ENCODE data around the gene STARD9. TPM values are rescaled to one million over a fixed set of nuclear protein-coding genes. Genes with fewer than 3 reads are reported as not detected.
"Not testable (repeated sequence)": the region's sequence is repeated elsewhere in the genome, so short reads cannot be mapped to it uniquely, and the experiment has no call there.

Gene STARD9
- polyA plus RNA-seq, 3 donors, result 0.39 TPM; not detected in 2

DNA sequence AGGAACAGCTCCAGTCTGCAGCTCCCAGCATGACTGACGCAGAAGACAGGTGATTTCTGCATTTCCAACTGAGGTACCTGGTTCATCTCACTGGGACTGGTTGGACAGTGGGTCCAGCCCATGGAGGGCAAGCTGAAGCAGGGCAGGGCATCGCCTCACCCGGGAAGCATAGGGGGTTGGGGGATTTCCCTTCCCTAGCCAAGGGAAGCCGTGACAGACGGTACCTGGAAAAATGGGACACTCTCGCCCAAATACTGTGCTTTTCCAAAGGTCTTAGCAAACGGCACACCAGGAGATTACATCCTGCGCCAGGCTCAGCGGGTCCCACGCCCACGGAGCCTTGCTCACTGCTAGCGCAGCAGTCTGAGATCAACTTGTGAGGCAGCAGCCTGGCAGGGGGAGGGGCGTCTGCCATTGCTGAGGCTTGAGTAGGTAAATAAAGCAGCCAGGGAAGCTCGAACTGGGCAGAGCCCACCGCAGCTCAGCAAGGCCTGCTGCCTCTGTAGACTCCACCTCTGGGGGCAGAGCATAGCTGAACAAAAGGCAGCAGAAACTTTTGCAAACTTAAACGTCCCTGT lies 188.8 kb downstream of the STARD9 start:
- H3K27ac ChIP-seq (ENCODE audit: low read depth in 1 of 2, low read length in 2 of 2); H3K4me1 ChIP-seq (ENCODE audit: control insufficient read depth in 1 of 2, insufficient read depth in 2 of 2, low read length in 2 of 2); H3K79me2 ChIP-seq (ENCODE audit: insufficient read depth, low read length); H3K4me3 Mint-ChIP-seq; H3K27ac Mint-ChIP-seq; H2AFZ ChIP-seq (ENCODE audit: insufficient read depth, low read depth, low read length, poor library complexity, severe bottlenecking); intact Hi-C loops (cut with micrococcal nuclease); H3K9ac ChIP-seq (ENCODE audit: insufficient read depth, low read length, poor library complexity, severe bottlenecking); H3K27me3 Mint-ChIP-seq (ENCODE audit: low read depth in 3 of 3); H3K4me2 ChIP-seq (replicated peaks; ENCODE audit: extremely low read depth, low read length, poor library complexity, severe bottlenecking); H3K4me1 Mint-ChIP-seq; H3K27me3 ChIP-seq (ENCODE audit: control insufficient read depth in 2 of 2, insufficient read depth in 2 of 2, low read length in 2 of 2); H4K20me1 ChIP-seq (ENCODE audit: insufficient read depth, low read length); H3K4me3 ChIP-seq (replicated peaks in 1 of 3; ENCODE audit: low read depth in 2 of 3, low read length in 3 of 3); DNase-seq: not testable (repeated sequence)
- peaks cover 0 to 37% of the 10 kb centered on the region in 2 donors for H3K36me3 ChIP-seq (replicated peaks in 1 of 2; ENCODE audit: control insufficient read depth in 1 of 2, insufficient read depth in 2 of 2, low read length in 2 of 2)
- Mint-ChIP-seq H3K36me3 (peaks cover 36 to 66% of the 10 kb centered on the region in 2 donors), H3K9me3 (peaks cover 35 to 56% (median 42%) of the 10 kb centered on the region in 7 donors)
- peaks cover 15 to 22% of the 10 kb centered on the region in 2 donors for H3K9me3 ChIP-seq (replicated peaks in 1 of 2; ENCODE audit: control insufficient read depth in 1 of 2, insufficient read depth in 1 of 2, low read length in 2 of 2)
- WGBS (ENCODE audit: insufficient coverage), result 98% methylated on average over 13 of the region's 16 CpGs

GRCh38 chr15:42766109-42766508 lies 190.7 kb downstream of the STARD9 start:
- H3K9me3 Mint-ChIP-seq, result peaks cover 27 to 43% (median 32%) of the 10 kb centered on the region in 7 donors

More at GRCh38 chr15:42766109-42766508, 190.7 kb downstream of the STARD9 start:
- H3K27me3 ChIP-seq (ENCODE audit: control insufficient read depth in 2 of 2, insufficient read depth in 2 of 2, low read length in 2 of 2); H3K4me2 ChIP-seq (replicated peaks; ENCODE audit: extremely low read depth, low read length, poor library complexity, severe bottlenecking); H3K4me3 ChIP-seq (replicated peaks in 1 of 3; ENCODE audit: low read depth in 2 of 3, low read length in 3 of 3); H3K27ac ChIP-seq (ENCODE audit: low read depth in 1 of 2, low read length in 2 of 2); H3K79me2 ChIP-seq (ENCODE audit: insufficient read depth, low read length); H2AFZ ChIP-seq (ENCODE audit: insufficient read depth, low read depth, low read length, poor library complexity, severe bottlenecking); H3K4me1 Mint-ChIP-seq; H3K4me3 Mint-ChIP-seq; H3K27ac Mint-ChIP-seq; DNase-seq; H3K9ac ChIP-seq (ENCODE audit: insufficient read depth, low read length, poor library complexity, severe bottlenecking); intact Hi-C loops (cut with micrococcal nuclease); H4K20me1 ChIP-seq (ENCODE audit: insufficient read depth, low read length); H3K27me3 Mint-ChIP-seq (ENCODE audit: low read depth in 3 of 3); H3K4me1 ChIP-seq (ENCODE audit: control insufficient read depth in 1 of 2, insufficient read depth in 2 of 2, low read length in 2 of 2): not testable (repeated sequence)
- Histone ChIP-seq H3K36me3 (replicated peaks in 1 of 2; ENCODE audit: control insufficient read depth in 1 of 2, insufficient read depth in 2 of 2, low read length in 2 of 2) (peaks cover 0 to 33% of the 10 kb centered on the region in 2 donors), H3K9me3 (replicated peaks in 1 of 2; ENCODE audit: control insufficient read depth in 1 of 2, insufficient read depth in 1 of 2, low read length in 2 of 2) (peaks cover 10 to 13% of the 10 kb centered on the region in 2 donors)
- no CpG with 5 or more reads among the region's 4 CpGs for WGBS (ENCODE audit: insufficient coverage)
- peaks cover 32 to 69% of the 10 kb centered on the region in 2 donors for H3K36me3 Mint-ChIP-seq

Other genes starting within 250 kb of the STARD9 start
- gene CAPN3, start 216.1 kb upstream of the STARD9 start, polyA plus RNA-seq, result 10 to 100 TPM in 1 of 3 donors, 1 to 10 TPM in 2; 2.9 to 76.5 (median 3.6) TPM
- gene ZNF106, start 84.5 kb upstream of the STARD9 start, polyA plus RNA-seq, result 100 to 1,000 TPM in 1 of 3 donors, 10 to 100 TPM in 2; 29.0 to 121 (median 69.2) TPM
- 100 to 1,000 TPM; 104 to 198 (median 187) TPM for gene SNAP23, start 80.0 kb upstream of the STARD9 start, polyA plus RNA-seq
- gene LRRC57, start 26.8 kb upstream of the STARD9 start, polyA plus RNA-seq, result 10 to 100 TPM in 2 of 3 donors, 1 to 10 TPM in 1; 7.8 to 17.4 (median 11.2) TPM
- gene HAUS2, start 26.8 kb upstream of the STARD9 start, polyA plus RNA-seq, result 10 to 100 TPM; 12.5 to 22.0 (median 15.9) TPM
- 1 to 10 TPM; 1.1 to 6.3 (median 2.2) TPM for gene CDAN1, start 161.5 kb downstream of the STARD9 start, polyA plus RNA-seq